WTC11 (cell line): ENCODE data around the gene LRRC75B.

ENCODE experiments used
- ATF2 ChIP-seq: sonication (generic); formaldehyde crosslinking; IDR thresholded peaks from 2 replicates; pipeline ENCODE4 v1.8.1; 2022; ENCODE audit warnings: low read depth, missing genetic modification reagents, borderline replicate concordance
- ATF3 ChIP-seq: sonication (generic); formaldehyde crosslinking; conservative IDR thresholded peaks from 2 replicates; pipeline ENCODE4 v1.8.1; 2022; ENCODE audit warnings: mild to moderate bottlenecking, missing genetic modification reagents
- ELF4 ChIP-seq: sonication (generic); formaldehyde crosslinking; IDR thresholded peaks from 2 replicates; pipeline ENCODE4 v1.8.1; 2022; ENCODE audit warnings: low read depth, mild to moderate bottlenecking, moderate library complexity, missing genetic modification reagents
- GABPB1 ChIP-seq: sonication (generic); formaldehyde crosslinking; IDR thresholded peaks from 2 replicates; pipeline ENCODE4 v1.8.1; 2023; ENCODE audit warnings: mild to moderate bottlenecking, missing genetic modification reagents
- IRF1 ChIP-seq: sonication (generic); formaldehyde crosslinking; IDR thresholded peaks from 2 replicates; pipeline ENCODE4 v1.8.0; 2023; ENCODE audit warnings: missing genetic modification reagents
- IRF2 ChIP-seq: sonication (generic); formaldehyde crosslinking; IDR thresholded peaks from 2 replicates; pipeline ENCODE4 v1.8.0; 2022; ENCODE audit warnings: low read depth, missing genetic modification reagents, borderline replicate concordance
- MYBL2 ChIP-seq: sonication (generic); formaldehyde crosslinking; IDR thresholded peaks from 2 replicates; pipeline ENCODE4 v1.8.1; 2023; ENCODE audit warnings: mild to moderate bottlenecking, moderate library complexity, missing genetic modification reagents
- NFATC4 ChIP-seq: fragments of 250-450 bp; sonication (Bioruptor Pico); IDR thresholded peaks from 2 replicates; pipeline ENCODE4 v1.9.0; 2021; ENCODE audit warnings: mild to moderate bottlenecking
- NR3C1 ChIP-seq: sonication (generic); formaldehyde crosslinking; conservative IDR thresholded peaks from 2 replicates; pipeline ENCODE4 v1.8.1; 2023; ENCODE audit warnings: low read depth, mild to moderate bottlenecking, missing genetic modification reagents
- ZNF232 ChIP-seq: sonication (generic); formaldehyde crosslinking; IDR thresholded peaks from 2 replicates; pipeline ENCODE4 v1.8.0; 2022; ENCODE audit warnings: mild to moderate bottlenecking, missing genetic modification reagents
- TF ChIP-seq, protein P1 (sequence below): sonication (generic); formaldehyde crosslinking; IDR thresholded peaks from 2 replicates; pipeline ENCODE4 v1.8.0; 2022; ENCODE audit warnings: mild to moderate bottlenecking, missing genetic modification reagents
- TF ChIP-seq, protein P2 (sequence below): fragments of 200-600 bp; IDR thresholded peaks from 2 replicates; pipeline ENCODE4 v1.8.0; 2022; ENCODE audit warnings: antibody characterized with exemption
- TF ChIP-seq, protein P3 (sequence below): sonication (generic); formaldehyde crosslinking; IDR thresholded peaks from 2 replicates; pipeline ENCODE4 v1.8.1; 2022; ENCODE audit warnings: missing genetic modification reagents, borderline replicate concordance

DNA sequence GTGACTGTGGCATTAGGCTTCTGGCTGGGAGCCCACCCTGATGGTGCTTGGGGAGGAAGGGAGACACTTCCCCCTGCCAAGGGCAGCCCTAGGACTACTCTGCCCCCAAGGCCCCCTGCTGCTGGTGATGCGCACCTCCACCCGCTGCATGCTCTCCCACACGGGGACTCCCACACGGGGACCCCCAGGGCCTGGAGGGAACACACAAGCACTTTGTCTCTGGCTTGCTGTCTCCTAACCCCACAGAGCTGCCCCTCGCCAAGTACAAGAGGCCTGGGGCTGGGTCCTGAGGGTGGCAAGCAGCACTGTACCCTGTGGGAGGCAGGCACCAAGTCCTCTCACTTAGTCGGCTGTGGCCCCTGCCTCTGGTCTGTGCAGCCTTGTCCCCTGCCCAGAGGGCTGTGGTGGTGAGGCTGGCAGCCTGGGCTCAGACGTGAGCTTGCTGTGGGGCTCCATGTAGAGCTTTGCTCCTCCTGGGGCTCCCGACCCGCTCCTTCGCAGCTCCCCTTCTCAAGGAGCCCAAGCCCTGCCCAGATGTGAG, 7.9 kb downstream of the LRRC75B start:
- TF ChIP-seq, protein P1, sequence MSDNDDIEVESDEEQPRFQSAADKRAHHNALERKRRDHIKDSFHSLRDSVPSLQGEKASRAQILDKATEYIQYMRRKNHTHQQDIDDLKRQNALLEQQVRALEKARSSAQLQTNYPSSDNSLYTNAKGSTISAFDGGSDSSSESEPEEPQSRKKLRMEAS, result no peak
- TF ChIP-seq ATF2 (CRISPR knock-in tag) (no peak), ZNF232 (CRISPR knock-in tag) (no peak), ATF3 (CRISPR knock-in tag) (no peak), MYBL2 (no peak), IRF1 (no peak), IRF2 (CRISPR knock-in tag) (no peak), NFATC4 (no peak), ELF4 (CRISPR knock-in tag) (no peak), GABPB1 (CRISPR knock-in tag) (no peak), NR3C1 (CRISPR knock-in tag) (no peak)
- TF ChIP-seq, protein P2, sequence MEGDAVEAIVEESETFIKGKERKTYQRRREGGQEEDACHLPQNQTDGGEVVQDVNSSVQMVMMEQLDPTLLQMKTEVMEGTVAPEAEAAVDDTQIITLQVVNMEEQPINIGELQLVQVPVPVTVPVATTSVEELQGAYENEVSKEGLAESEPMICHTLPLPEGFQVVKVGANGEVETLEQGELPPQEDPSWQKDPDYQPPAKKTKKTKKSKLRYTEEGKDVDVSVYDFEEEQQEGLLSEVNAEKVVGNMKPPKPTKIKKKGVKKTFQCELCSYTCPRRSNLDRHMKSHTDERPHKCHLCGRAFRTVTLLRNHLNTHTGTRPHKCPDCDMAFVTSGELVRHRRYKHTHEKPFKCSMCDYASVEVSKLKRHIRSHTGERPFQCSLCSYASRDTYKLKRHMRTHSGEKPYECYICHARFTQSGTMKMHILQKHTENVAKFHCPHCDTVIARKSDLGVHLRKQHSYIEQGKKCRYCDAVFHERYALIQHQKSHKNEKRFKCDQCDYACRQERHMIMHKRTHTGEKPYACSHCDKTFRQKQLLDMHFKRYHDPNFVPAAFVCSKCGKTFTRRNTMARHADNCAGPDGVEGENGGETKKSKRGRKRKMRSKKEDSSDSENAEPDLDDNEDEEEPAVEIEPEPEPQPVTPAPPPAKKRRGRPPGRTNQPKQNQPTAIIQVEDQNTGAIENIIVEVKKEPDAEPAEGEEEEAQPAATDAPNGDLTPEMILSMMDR, result no peak
- TF ChIP-seq, protein P3, sequence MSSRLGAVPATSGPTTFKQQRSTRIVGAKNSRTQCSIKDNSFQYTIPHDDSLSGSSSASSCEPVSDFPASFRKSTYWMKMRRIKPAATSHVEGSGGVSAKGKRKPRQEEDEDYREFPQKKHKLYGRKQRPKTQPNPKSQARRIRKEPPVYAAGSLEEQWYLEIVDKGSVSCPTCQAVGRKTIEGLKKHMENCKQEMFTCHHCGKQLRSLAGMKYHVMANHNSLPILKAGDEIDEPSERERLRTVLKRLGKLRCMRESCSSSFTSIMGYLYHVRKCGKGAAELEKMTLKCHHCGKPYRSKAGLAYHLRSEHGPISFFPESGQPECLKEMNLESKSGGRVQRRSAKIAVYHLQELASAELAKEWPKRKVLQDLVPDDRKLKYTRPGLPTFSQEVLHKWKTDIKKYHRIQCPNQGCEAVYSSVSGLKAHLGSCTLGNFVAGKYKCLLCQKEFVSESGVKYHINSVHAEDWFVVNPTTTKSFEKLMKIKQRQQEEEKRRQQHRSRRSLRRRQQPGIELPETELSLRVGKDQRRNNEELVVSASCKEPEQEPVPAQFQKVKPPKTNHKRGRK (CRISPR knock-in tag), result no peak
